ENCODE data around the gene SLC30A3.

The SLC30A3 gene

GRCh38 chr2:27256855-27257454 is 5.9 kb downstream of the SLC30A3 start:
- no peak for DNase-seq

- no peak for DNase-seq
These were observed 7.2 kb downstream of the SLC30A3 start for GRCh38 chr2:27255660-27256059.

- no peak for DNase-seq
These were observed 7.7 kb downstream of the SLC30A3 start for GRCh38 chr2:27255187-27255586.

DNA sequence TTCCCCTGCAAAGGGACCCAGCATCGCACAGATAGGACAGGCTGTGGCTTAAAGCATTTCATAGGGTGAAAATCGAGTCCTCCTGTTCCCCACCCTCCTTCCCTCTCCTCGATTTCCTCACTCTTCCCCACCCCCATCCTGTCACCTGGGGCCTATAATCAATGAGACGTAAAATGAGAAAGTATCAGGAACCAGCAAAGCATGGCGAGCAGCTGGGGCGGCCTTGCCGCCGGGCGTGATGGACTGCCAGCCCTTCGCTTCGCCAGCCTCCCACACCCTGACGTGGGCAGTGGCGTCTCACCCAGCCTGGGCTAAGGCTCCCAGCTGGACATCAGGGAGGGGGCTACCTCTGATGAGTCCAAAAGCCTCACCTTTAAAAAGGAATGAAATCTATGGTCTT is 11.1 kb downstream of the SLC30A3 start:
- DNase-seq: no peak

DNA sequence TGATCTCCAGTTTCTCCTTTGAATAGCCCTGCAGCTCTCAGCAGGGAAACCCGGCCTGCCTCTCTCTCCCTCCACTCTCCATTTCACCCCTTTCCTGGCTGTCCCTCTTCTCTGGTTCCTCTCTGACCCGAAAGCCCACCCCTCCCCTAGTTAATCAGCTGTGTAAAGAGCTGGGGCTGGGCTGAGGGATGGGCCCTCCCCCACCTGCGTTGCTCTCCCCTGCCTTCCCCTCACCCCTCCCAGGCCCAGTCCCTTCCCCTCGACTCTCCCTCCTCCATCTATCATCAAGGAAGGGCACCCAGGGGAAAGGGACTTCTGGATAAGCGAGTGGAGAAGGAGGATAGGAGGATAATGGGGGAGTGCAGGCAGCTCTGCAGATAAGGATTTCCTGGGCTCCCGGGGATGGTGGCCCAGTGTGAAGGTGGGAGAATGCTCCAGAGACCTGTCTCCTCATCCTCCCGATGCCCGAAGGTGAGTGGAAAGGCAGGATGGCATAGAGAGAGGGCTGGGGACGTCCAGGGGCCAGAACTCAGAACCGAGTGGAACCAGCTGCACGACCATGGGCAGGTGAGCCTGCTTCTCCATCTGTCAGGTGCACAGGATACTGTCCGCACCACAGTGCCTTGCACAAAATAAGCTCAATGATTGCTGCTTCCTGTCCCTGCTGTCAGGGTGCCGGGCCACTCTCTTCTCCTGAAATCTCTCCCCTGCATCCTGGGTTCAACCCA is 12.0 kb downstream of the SLC30A3 start:
- DNase-seq: no peak

- DNase-seq: peak; percentile 46 to 54
These were observed 12.8 kb downstream of the SLC30A3 start for GRCh38 chr2:27249891-27250651.

GRCh38 chr2:27249159-27249890 is 13.5 kb downstream of the SLC30A3 start:
- DNase-seq: no peak

DNA sequence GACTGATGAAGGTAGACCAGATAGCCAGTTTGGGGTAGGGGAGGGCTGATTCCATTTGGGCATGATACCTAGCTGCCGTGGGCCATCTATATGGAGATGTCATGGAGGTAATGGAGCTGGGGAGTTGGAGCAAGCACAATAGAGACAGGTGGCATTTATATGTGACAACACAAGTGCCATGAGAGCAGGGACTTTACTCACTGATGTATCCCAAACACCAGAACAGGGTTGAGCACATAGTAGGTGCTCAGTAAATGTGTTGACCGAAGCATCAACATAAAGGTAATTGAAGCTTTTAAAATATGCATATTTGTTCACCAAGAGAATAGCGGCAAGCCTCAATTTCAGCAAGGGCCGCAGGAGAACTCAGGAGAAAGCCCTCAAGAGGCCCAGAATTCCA is 15.0 kb downstream of the SLC30A3 start:
- no peak for DNase-seq

GRCh38 chr2:27245626-27246025 is 17.2 kb downstream of the SLC30A3 start:
- no peak for DNase-seq

- no peak for DNase-seq
These were observed 17.7 kb downstream of the SLC30A3 start for GRCh38 chr2:27245116-27245515.

DNA sequence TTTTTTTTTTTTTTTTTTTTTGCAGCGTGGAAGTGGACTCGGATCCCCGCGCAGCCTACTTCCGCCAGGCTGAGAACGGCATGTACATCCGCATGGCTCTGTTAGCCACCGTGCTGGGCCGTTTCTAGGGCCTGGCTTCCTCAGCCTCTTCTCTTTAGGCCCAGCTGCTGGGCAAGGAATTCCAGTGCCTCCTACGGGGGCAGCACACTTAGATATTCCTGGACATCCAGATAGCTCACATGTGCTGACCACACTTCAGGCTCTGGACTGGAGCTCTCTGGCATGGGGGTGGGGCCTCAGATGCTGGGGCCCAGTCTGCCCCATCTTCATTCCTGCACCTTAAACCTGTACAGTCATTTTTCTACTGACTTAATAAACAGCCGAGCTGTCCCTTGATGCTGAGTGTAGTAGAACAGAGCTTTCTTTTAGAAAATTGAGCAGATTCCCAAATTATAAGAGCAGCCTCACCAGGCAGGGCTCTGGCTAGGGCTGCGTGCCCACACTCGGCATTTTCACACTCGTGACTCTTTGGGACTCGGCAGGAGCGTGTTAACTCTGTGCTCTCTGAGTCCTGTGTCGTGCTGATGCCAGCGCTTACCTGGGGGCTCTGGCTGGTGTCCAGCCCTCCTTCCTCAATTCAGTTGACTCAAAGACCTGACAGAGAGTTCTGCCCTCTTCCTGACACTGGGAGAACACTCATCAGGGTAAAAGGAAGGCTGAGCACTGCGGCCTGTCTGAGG is 19.3 kb downstream of the SLC30A3 start:
- DNase-seq: no peak

- DNase-seq: no peak
These were observed 20.3 kb downstream of the SLC30A3 start for GRCh38 chr2:27242614-27242951.

GRCh38 chr2:27241761-27242613 is 20.9 kb downstream of the SLC30A3 start:
- peak in 1 of 2 experiments; percentile 9 for DNase-seq

- no peak for DNase-seq
These were observed 22.4 kb downstream of the SLC30A3 start for GRCh38 chr2:27240406-27240805.

DNA sequence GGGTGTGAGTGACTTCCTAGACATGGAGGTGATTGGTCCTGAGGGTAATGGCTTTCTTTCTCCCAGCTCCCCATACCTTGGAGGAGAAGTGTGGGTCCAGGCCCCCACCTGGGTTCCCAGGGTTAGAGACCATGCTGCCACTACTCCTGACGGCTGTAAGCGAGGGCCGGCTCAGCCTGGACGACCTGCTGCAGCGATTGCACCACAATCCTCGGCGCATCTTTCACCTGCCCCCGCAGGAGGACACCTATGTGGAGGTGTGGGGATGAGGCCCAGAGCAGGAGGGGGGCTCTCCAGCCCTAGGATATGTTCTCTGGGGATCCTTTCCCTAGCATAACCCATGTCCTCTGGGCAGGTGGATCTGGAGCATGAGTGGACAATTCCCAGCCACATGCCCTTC is 23.9 kb downstream of the SLC30A3 start:
- DNase-seq: no peak

GRCh38 chr2:27237341-27237945 is 25.4 kb downstream of the SLC30A3 start:
- DNase-seq: no peak

- DNase-seq: no peak
These were observed 26.2 kb downstream of the SLC30A3 start for GRCh38 chr2:27236626-27237025.

- no peak for DNase-seq
These were observed 26.7 kb downstream of the SLC30A3 start for GRCh38 chr2:27236136-27236535.

DNA sequence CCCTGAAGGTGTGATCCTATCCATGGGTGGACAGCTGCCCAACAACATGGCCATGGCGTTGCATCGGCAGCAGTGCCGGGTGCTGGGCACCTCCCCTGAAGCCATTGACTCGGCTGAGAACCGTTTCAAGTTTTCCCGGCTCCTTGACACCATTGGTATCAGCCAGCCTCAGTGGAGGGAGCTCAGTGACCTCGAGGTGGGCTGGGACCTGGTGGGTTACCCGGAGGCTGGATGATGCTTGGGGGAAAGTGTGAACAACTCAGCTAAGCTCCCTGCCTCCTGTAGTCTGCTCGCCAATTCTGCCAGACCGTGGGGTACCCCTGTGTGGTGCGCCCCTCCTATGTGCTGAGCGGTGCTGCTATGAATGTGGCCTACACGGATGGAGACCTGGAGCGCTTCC is 29.5 kb downstream of the SLC30A3 start:
- DNase-seq: no peak

DNA sequence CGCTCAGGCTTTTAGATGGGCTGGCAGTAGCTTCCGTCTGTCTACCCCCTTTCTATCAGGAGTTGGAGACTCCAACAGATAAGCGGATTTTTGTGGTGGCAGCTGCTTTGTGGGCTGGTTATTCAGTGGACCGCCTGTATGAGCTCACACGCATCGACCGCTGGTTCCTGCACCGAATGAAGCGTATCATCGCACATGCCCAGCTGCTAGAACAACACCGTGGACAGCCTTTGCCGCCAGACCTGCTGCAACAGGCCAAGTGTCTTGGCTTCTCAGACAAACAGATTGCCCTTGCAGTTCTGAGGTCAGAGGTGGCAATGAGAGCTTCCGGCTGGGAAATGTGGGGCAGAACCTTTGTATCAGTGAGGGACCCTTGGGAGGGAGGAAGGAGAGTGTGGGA is 30.9 kb downstream of the SLC30A3 start:
- no peak for DNase-seq

DNA sequence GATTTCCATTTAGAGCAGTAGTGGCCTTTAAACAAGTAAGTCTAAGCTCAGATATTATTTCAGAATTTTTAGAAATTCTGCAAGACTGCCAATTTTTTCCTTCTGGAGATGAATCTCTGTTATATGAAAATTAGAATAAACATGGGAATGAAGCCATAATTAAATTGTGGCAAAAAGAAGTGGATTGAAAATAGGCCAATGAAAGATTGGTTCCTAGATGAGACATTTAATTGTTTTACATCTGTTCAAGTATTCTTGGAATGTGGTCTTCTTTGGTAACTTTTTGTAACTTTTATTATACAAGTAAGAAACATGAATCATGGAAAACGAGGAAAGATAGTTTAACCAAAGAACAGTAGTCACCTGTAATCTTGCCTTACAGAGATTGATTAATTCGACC is 35.3 kb downstream of the SLC30A3 start:
- DNase-seq: no peak

All from Kasumi-1 (cell line).